Measurements from ENCODE around the gene FLII.
"Not testable (repeated sequence)": the region's sequence is repeated elsewhere in the genome, so short reads cannot be mapped to it uniquely, and the experiment has no call there.

The FLII gene

DNA sequence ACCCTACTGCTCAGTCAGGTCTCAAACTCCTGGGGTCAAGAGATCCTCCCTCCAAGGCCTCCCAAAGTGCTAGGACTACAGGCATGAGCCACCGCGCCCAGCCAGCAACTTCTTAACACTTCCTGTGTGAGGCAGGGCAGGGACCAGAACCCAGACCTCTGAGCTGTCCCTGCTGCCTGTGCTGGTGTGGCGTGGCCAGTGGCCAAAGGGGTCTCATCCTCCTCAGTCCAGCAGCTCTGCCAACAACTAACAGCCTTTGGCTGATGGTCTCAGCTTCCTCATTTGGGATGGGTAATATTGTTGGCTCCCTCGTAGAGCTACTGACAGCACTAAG is 34.5 kb downstream of the FLII start:
- no peak for DNase-seq (ENCODE audit: low read depth in 2 of 2)

DNA sequence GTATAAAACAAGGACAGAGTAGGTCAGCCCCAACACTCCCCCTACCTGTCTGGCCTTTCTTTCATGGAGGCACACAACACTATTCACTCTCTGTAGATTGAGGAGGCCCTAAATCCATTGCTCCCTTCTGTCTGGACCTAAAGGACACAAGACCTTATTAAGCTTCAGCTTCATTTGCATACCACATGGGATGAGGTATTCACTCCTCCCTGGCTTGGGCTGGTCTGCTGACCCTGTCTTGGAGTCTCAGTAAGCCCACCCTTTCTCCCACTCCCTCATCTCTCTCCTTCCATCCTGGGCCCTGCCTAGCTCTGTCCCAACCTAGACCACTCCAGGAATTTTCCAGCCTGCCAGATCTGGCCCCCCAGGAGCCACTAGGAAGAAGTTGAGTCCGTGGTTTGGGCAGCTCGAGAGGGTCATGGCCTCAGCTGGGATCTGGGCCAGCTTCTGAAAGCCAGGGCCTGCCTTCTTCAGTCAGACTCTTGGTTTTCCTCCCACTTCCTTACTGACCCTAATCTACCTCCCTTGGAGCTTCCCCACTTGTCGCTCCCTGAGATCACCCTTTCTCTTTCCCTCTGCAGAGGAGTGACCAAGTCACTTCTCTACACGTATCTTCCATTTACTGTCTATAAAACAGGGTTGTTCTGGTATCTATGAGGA is 39.7 kb downstream of the FLII start:
- no peak for DNase-seq (ENCODE audit: low read depth in 2 of 2)

DNA sequence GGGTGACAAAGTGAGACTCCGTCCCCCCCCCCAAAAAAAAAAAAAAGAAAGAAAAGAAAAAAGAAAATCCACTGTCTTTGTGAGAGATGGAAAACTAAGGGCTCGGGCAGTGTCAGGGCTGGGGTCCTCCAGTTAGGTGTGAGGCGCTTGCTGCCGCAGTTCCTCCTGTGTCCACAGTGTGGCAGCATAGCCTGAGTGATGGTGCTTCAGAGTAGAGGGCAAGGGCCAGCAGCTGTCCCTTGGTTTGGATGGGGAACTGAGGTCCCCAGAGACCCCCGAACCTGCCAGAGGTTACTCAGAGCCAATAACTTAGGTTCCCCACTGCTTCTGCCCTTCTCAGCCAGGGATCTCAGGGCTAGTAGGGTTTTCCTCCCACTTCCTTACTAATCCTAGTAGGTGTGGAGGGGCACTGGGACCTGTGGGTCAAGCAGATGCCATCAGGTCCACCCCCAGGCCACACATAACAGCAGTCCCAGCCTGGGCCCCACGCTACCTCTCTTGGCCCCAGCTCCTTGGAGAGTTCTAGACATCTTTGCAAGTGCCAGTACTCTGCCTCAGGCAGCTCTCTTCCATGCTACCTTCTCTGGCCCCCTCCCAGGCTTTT is 41.0 kb downstream of the FLII start:
- DNase-seq (ENCODE audit: low read depth in 2 of 2): peak; percentile 50 to 56

DNA sequence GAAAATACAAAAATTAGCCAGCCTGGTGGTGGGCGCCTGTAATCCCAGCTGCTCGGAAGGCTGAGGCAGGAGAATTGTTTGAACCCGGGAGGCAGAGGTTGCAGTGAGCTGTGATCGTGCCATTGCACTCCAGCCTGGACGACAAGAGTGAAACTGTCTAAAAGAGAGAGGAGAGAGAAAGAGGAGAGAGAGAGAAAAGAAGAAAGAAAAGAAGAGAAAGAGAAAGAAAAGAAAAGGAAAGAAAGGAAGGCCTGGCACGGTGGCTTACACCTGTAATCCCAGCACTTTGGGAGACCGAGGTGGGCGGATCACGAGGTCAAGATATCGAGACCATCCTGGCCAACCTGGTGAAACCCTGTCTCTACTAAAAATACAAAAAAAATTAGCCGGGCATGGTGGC is 41.6 kb downstream of the FLII start:
- not testable (repeated sequence) for DNase-seq (ENCODE audit: low read depth in 2 of 2)

DNA sequence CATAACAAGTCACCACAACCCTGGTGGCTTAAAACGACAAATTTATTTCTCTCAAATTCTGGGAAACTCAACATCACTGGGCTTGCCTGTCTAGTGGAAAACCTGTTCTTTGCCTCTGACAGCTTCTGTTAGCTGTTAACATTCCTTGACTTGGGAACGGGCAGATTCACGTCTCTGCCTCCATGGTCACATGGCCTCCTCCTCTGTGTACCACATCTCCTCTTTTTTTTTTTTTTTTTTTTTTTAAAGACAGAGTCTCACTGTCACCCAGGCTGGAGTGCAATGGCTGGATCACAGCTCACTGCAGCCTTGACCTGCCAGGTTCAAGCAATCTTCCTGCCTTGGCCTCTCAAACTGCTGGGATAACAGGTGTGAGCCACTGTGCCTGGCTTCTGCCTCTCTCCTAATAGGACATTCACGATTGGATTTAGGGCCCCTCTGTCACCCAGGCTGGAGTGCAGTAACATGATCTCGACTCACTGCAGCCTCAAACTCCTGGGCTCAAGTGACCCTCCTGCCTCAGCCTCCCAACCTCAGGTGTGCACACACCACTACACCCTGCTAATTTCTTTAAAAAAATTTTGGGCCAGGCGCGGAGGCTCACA is 44.8 kb downstream of the FLII start:
- no peak for DNase-seq (ENCODE audit: low read depth in 2 of 2)

DNA sequence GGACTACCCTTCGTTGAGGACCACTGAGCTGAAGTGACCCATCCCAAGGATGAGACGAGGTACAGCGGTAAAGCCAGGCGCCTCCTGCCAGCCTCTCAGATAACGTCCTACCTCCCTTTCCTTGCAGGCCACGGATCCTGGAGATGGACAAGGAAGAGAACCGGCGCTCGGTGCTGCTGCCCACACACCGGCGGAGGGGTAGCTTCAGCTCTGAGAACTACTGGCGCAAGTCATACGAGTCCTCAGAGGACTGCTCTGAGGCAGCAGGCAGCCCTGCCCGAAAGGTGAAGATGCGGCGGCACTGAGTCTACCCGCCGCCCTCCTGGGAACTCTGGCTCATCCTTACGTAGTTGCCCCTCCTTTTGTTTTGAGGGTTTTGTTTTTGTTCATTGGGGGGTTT is 50.4 kb downstream of the FLII start:
- no peak for DNase-seq (ENCODE audit: low read depth in 2 of 2)

DNA sequence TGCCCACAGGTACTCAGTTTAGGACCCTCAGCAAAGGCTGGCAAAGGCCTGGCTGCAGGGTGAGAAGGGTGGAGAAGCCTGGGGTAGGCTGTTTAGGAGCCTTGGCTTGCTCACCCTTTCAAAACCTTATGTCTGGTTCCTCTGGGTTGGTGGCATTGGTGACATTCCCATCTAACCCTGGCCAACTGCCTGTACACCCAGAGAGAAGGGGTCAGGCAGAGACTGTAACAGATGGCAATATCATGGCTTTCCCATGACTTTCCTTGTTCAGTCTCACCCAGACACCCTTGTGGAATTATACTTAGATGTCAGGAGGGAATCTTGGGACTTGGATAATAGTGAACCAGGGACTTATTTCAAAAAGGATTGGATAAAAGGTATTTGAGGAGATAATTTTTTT is 51.6 kb downstream of the FLII start:
- no peak for DNase-seq (ENCODE audit: low read depth in 2 of 2)

DNA sequence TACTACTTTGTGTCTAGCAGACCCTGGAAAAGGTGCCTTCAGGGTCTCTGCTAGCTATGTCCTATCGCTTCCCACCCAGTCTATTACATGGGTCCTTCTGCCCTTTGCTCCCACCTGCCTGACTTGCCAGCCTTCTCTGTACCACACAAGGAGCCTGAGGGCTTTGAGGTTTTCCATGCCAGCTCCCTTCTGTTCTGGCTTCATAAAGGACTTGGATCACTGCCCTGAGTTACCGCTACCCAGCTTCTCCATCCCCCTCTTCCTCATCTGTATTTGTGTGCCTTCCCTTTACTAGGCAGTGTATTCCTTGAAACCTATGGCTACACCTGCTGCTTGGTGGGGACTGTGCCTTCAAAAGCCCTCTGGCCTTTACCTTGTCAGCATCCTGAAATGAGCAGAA is 52.7 kb downstream of the FLII start:
- no peak for DNase-seq (ENCODE audit: low read depth in 2 of 2)

DNA sequence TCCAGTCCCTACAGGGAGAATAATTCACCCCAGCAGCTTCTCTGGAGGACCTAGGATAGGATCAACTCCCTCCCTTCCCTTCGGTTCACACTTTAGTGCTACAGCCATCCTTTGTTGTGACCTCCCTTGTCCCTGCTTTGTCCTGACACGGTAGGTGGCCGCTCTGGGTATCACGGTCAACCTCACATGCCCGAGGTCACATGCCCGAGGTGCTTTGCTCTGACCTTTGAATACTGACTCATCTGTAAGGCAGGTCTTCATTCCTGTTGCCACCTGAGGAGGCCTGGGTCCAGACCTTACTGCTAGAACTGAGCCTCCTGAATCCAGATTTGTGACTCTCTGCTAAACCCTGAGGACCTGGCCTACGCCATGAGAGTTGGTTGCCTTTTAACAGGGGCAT is 55.2 kb downstream of the FLII start:
- DNase-seq (ENCODE audit: low read depth in 2 of 2): no peak

DNA sequence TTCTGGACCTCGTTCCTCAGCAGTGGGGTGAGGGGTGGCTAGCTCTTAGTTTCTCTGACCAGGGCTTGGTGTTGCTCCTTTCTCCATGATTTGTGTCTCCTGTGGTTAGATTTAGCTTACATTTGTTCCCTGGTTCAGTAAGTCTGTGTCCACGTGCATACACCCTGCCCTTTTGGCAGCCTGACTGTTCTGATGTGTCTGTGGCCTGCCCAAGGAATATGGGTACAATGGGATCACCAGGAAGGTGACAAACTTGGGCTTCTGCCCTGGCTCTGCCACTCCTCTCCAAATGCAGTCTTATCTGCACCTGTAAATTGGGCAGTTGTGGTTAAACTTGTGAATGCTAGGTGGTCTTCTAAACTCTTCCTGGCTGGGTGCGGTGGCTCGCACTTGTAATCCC is 57.4 kb downstream of the FLII start:
- no peak for DNase-seq (ENCODE audit: low read depth in 2 of 2)

DNA sequence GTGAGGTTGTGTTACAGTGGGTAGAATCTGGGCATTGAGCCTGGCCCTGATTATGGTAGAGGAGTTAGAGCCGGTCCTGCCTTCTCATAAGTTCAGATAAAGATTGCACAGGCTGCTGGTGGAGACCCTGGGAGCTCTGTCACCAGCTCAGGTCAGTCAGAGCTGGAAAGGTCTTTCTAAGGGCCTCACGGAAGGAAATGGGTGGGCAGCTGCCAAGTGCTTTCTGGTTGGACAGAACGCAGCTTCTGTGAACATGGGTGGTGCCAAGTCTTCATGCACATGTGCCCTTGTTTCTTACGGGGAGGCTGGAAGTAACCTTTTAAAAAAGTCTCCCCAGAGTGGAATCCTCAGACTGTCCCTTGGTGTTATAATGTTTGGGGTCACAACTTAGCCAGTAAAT is 60.0 kb downstream of the FLII start:
- DNase-seq (ENCODE audit: low read depth in 2 of 2): no peak

DNA sequence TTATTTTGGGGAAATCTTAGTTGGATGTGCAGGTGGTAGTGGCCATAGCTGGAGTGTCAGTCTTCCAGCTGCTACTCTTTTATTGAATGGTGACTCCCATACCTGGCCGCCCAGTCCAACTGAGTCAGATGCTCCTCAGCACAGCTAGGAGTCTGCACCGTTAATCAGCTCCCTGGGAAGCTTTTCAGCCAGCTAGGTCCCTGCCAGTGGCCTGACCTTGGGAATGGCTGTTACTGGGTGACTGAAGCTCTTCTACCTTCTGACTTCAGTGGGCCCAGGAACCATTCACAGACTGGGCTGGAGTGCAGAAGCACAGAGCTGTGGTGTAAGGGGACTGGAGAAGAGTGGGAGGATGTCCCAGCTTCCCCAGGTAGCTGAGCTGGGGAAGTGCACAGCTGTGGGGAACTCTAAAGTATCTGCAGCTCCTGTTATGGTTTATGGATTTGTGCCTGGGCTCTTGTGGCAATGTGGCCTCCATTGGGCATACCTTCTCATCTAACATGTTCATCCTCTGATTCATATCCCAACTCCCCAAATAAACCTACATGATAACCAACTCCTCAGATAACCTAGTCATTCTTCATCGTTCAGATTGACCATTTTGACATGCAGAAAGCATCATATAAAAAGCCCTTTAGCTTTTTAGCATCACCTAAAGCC is 60.9 kb downstream of the FLII start:
- no peak for DNase-seq (ENCODE audit: low read depth in 2 of 2)

DNA sequence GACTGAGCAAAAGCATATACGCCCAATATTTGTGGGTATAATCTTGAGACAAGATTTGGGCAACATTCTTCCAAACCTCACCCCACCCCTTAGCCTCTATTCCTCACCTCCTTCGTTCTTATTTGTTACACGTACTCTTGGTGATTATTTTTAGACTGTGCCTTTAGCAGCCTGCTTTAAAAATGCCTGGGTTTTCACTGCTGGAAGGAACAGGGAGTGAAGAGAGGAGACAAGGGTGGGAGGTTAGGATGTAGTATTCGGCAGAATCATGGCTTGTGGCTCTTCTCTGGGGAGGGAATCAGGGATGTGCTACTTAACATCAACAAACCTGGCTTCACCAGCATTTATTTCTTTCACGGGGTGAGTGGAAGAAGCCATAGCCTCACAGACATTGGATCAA is 63.3 kb downstream of the FLII start:
- no peak for DNase-seq (ENCODE audit: low read depth in 2 of 2)
